ENCODE data around the gene SLC13A5.

Gene SLC13A5

DNA sequence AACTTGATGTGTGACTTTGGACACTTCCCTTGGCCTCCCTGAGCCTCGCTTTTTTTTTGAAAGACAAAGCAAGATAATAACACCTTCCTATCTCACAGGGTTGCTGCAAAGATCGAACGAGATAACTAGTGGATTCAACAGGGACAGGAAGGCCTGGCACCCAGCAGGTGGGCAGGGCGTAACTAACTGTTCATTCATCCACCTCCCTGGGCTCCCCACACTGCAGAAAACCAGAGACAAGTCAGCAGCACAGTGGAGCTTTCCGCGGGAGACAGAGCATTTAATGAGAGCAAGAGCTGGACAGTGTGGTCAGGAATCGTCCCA is 28.7 kb downstream of the SLC13A5 start:
- Histone ChIP-seq H3K36me3 (no peaks in the 10 kb centered on the region), H3K9me3 (no peaks in the 10 kb centered on the region), H3K4me3 (ENCODE audit: low read depth in 1 of 2, low read length in 1 of 2) (no peak overlapping the region), H3K27ac (no peak overlapping the region), H3K4me1 (ENCODE audit: control insufficient read depth in 1 of 2, insufficient read depth in 1 of 2, low read depth in 1 of 2, low read length in 1 of 2) (no peaks in the 10 kb centered on the region), H3K27me3 (peaks cover 80% of the 10 kb centered on the region)
- TF ChIP-seq, protein P1, sequence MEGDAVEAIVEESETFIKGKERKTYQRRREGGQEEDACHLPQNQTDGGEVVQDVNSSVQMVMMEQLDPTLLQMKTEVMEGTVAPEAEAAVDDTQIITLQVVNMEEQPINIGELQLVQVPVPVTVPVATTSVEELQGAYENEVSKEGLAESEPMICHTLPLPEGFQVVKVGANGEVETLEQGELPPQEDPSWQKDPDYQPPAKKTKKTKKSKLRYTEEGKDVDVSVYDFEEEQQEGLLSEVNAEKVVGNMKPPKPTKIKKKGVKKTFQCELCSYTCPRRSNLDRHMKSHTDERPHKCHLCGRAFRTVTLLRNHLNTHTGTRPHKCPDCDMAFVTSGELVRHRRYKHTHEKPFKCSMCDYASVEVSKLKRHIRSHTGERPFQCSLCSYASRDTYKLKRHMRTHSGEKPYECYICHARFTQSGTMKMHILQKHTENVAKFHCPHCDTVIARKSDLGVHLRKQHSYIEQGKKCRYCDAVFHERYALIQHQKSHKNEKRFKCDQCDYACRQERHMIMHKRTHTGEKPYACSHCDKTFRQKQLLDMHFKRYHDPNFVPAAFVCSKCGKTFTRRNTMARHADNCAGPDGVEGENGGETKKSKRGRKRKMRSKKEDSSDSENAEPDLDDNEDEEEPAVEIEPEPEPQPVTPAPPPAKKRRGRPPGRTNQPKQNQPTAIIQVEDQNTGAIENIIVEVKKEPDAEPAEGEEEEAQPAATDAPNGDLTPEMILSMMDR (IDR thresholded peaks at IDR 0.05) = no peak

GRCh38 chr17:6683730-6684459 is 29.3 kb downstream of the SLC13A5 start:
- Histone ChIP-seq H3K27me3 (peaks cover 85% of the 10 kb centered on the region), H3K27ac (no peak overlapping the region), H3K9me3 (no peaks in the 10 kb centered on the region), H3K36me3 (no peaks in the 10 kb centered on the region), H3K4me3 (ENCODE audit: low read depth in 1 of 2, low read length in 1 of 2) (no peak overlapping the region), H3K4me1 (ENCODE audit: control insufficient read depth in 1 of 2, insufficient read depth in 1 of 2, low read depth in 1 of 2, low read length in 1 of 2) (no peaks in the 10 kb centered on the region)
- TF ChIP-seq, protein P1 (IDR thresholded peaks at IDR 0.05) = no peak

- H3K27me3 ChIP-seq = peaks cover 89% of the 10 kb centered on the region
- no peaks in the 10 kb centered on the region for H3K4me1 ChIP-seq (ENCODE audit: control insufficient read depth in 1 of 2, insufficient read depth in 1 of 2, low read depth in 1 of 2, low read length in 1 of 2)
- no peak overlapping the region for H3K27ac ChIP-seq
- H3K9me3 ChIP-seq = no peaks in the 10 kb centered on the region
- no peak overlapping the region for H3K4me3 ChIP-seq (ENCODE audit: low read depth in 1 of 2, low read length in 1 of 2)
- H3K36me3 ChIP-seq = no peaks in the 10 kb centered on the region
- TF ChIP-seq, protein P1 (IDR thresholded peaks at IDR 0.05) = no peak
These were observed 30.0 kb downstream of the SLC13A5 start for GRCh38 chr17:6683081-6683684.

DNA sequence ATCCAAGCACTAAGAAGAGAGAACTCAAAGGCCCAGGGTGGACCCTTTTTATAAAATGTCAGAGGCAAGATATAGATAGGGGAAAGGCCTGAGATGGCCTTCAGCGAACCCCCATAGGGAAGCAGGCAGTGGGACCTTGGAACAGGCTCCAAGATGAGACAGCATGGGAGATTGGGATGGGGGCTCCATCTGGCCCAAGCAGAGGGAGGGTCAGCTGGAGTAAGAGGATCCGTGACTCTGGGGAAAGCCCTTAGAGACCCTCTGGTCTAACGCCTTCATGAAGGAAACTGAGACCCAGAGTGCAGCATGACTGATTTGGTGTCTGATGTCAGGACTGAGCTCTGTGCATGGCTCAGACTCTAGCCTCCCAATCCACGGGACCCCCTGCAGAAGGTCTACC is 30.8 kb downstream of the SLC13A5 start:
- H3K9me3 ChIP-seq = no peaks in the 10 kb centered on the region

DNA sequence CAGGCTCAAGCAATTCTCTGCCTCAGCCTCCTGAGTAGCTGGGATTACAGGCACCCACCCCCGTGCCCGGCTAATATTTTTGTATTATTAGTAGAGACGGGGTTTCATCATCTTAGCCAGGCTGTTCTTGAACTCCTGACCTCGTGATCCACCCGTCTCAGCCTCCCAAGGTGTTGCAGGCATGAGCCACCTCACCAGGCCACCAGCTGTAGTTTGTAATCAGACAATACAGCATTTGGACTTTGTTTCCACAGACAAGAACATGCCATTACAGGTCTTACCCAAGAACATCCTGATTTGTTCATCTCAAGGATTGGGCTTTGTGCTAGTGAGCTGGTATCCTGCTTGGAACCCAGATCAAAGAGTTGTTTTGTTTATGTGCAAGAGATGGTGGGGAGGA is 31.5 kb downstream of the SLC13A5 start:
- peaks cover 91% of the 10 kb centered on the region for H3K27me3 ChIP-seq
- no peak overlapping the region for H3K4me3 ChIP-seq (ENCODE audit: low read depth in 1 of 2, low read length in 1 of 2)
- H3K36me3 ChIP-seq = no peaks in the 10 kb centered on the region
- TF ChIP-seq, protein P1 (IDR thresholded peaks at IDR 0.05) = no peak
- H3K9me3 ChIP-seq = no peaks in the 10 kb centered on the region
- H3K4me1 ChIP-seq (ENCODE audit: control insufficient read depth in 1 of 2, insufficient read depth in 1 of 2, low read depth in 1 of 2, low read length in 1 of 2) = no peaks in the 10 kb centered on the region
- no peak overlapping the region for H3K27ac ChIP-seq

More for the DNA sequence above, 30.8 kb downstream of the SLC13A5 start:
- TF ChIP-seq, protein P1 (IDR thresholded peaks at IDR 0.05) = no peak
- Histone ChIP-seq H3K36me3 (no peaks in the 10 kb centered on the region), H3K4me3 (ENCODE audit: low read depth in 1 of 2, low read length in 1 of 2) (no peak overlapping the region), H3K27ac (no peak overlapping the region), H3K4me1 (ENCODE audit: control insufficient read depth in 1 of 2, insufficient read depth in 1 of 2, low read depth in 1 of 2, low read length in 1 of 2) (no peaks in the 10 kb centered on the region), H3K27me3 (peaks cover 89% of the 10 kb centered on the region)

Data from neutrophil (primary cell).